Forelimb muscle (tissue), 1 donor: ENCODE results near the gene GUCY1A1. TPM values are rescaled to one million over a fixed set of nuclear protein-coding genes. Genes with fewer than 3 reads are reported as not detected.

Experiments
- DNase-seq: peaks from one replicate; pipeline ENCODE4 v3.0.0-alpha.2; 2013; ENCODE audit warnings: low read depth
- polyA plus RNA-seq: library from polyadenylated mRNA; unstranded; fragments of 120-200 nt; gene quantifications from one replicate; pipeline ENCODE4 v1.2.1, GENCODE V29; 2013; ENCODE audit not compliant: insufficient read length

Gene GUCY1A1
- polyA plus RNA-seq, 1 donor = 11.1 TPM

- no peak for DNase-seq
Observed at GRCh38 chr4:155741546-155741945, 74.9 kb downstream of the GUCY1A1 start.

- no peak for DNase-seq
Observed at GRCh38 chr4:155742310-155743015, 75.8 kb downstream of the GUCY1A1 start.

GRCh38 chr4:155745984-155746383 is 79.3 kb downstream of the GUCY1A1 start:
- no peak for DNase-seq

- DNase-seq = no peak
Observed at GRCh38 chr4:155748039-155748438, 81.4 kb downstream of the GUCY1A1 start.

- DNase-seq = no peak
Observed at GRCh38 chr4:155749041-155749440, 82.4 kb downstream of the GUCY1A1 start.

- DNase-seq = no peak
Observed at GRCh38 chr4:155751569-155751968, 84.9 kb downstream of the GUCY1A1 start.

- no peak for DNase-seq
Observed at GRCh38 chr4:155757745-155758265, 91.2 kb downstream of the GUCY1A1 start.

- peak; percentile 77 for DNase-seq
Observed at GRCh38 chr4:155758481-155759371, 92.1 kb downstream of the GUCY1A1 start, which contains the start of gene GUCY1B1. GUCY1B1 (plus strand) TSS chr4:155759021; CDS start chr4:155759141, 120 bp downstream.

- DNase-seq = no peak
Observed at GRCh38 chr4:155759372-155760252, 93.0 kb downstream of the GUCY1A1 start.

- no peak for DNase-seq
Observed at GRCh38 chr4:155761047-155761446, 94.4 kb downstream of the GUCY1A1 start.

GRCh38 chr4:155761916-155762315 is 95.3 kb downstream of the GUCY1A1 start:
- DNase-seq = no peak

- no peak for DNase-seq
Observed at GRCh38 chr4:155762334-155762733, 95.7 kb downstream of the GUCY1A1 start.

- no peak for DNase-seq
Observed at GRCh38 chr4:155763551-155763950, 96.9 kb downstream of the GUCY1A1 start.

GRCh38 chr4:155765149-155765548 is 98.5 kb downstream of the GUCY1A1 start:
- no peak for DNase-seq

GRCh38 chr4:155766622-155767021 is 100.0 kb downstream of the GUCY1A1 start:
- DNase-seq = no peak

- no peak for DNase-seq
Observed at GRCh38 chr4:155768370-155768769, 101.7 kb downstream of the GUCY1A1 start.

GRCh38 chr4:155769090-155769489 is 102.4 kb downstream of the GUCY1A1 start:
- DNase-seq = no peak

- no peak for DNase-seq
Observed at GRCh38 chr4:155772459-155773195, 106.0 kb downstream of the GUCY1A1 start.

GRCh38 chr4:155773196-155773800 is 106.7 kb downstream of the GUCY1A1 start:
- DNase-seq = no peak

- no peak for DNase-seq
Observed at GRCh38 chr4:155774033-155774432, 107.4 kb downstream of the GUCY1A1 start.
